Activated naive CD4-positive, alpha-beta T cell treated with anti-CD3 and anti-CD28 coated beads, Interleukin-2, amount 50 U/mL, for 16 hours (primary cell): ENCODE results near the gene ANK3.

Experiments used
- DNase-seq: peaks from one replicate; pipeline ENCODE4 v3.0.0-alpha.2; 2020

ANK3 gene

GRCh38 chr10:60376221-60377041, 13.2 kb downstream of the ANK3 start:
- no peak for DNase-seq

GRCh38 chr10:60375293-60376004, 14.2 kb downstream of the ANK3 start:
- DNase-seq = no peak

GRCh38 chr10:60374836-60375235, 14.8 kb downstream of the ANK3 start:
- DNase-seq = no peak

- DNase-seq = no peak
Measured at GRCh38 chr10:60372436-60372835, 17.2 kb downstream of the ANK3 start.

- DNase-seq = no peak
Measured at GRCh38 chr10:60369547-60369930, 20.1 kb downstream of the ANK3 start.

GRCh38 chr10:60368875-60369546, 20.7 kb downstream of the ANK3 start:
- no peak for DNase-seq

- no peak for DNase-seq
Measured at GRCh38 chr10:60367901-60368300, 21.8 kb downstream of the ANK3 start.

- no peak for DNase-seq
Measured at GRCh38 chr10:60367431-60367830, 22.2 kb downstream of the ANK3 start.

- no peak for DNase-seq
Measured at GRCh38 chr10:60367024-60367423, 22.7 kb downstream of the ANK3 start.

- DNase-seq = no peak
Measured at GRCh38 chr10:60363187-60363586, 26.5 kb downstream of the ANK3 start.

- no peak for DNase-seq
Measured at GRCh38 chr10:60362461-60362860, 27.2 kb downstream of the ANK3 start.

GRCh38 chr10:60359066-60359465, 30.6 kb downstream of the ANK3 start:
- DNase-seq = no peak

- no peak for DNase-seq
Measured at GRCh38 chr10:60358282-60358681, 31.4 kb downstream of the ANK3 start.

GRCh38 chr10:60353519-60354258, 36.0 kb downstream of the ANK3 start:
- DNase-seq = no peak

- DNase-seq = no peak
Measured at GRCh38 chr10:60352105-60352504, 37.6 kb downstream of the ANK3 start.

- no peak for DNase-seq
Measured at GRCh38 chr10:60351191-60351853, 38.4 kb downstream of the ANK3 start.

- DNase-seq = no peak
Measured at GRCh38 chr10:60350400-60350799, 39.3 kb downstream of the ANK3 start.

- DNase-seq = no peak
Measured at GRCh38 chr10:60349426-60349825, 40.2 kb downstream of the ANK3 start.

- no peak for DNase-seq
Measured at GRCh38 chr10:60348982-60349381, 40.7 kb downstream of the ANK3 start.

GRCh38 chr10:60347270-60347669, 42.4 kb downstream of the ANK3 start:
- no peak for DNase-seq

GRCh38 chr10:60346661-60347060, 43.0 kb downstream of the ANK3 start:
- no peak for DNase-seq

GRCh38 chr10:60343254-60343653, 46.4 kb downstream of the ANK3 start:
- DNase-seq = no peak

GRCh38 chr10:60341969-60342368, 47.7 kb downstream of the ANK3 start:
- DNase-seq = no peak
